SU-DHL-6 (cell line): Measurements from ENCODE around the gene CYP4F12.

ENCODE experiments used
- H2AFZ ChIP-seq: fragments of 200-600 bp; sonication (generic); 2 replicates; pipeline ENCODE4 v1.6.1; 2014; ENCODE audit warnings: low read depth, mild to moderate bottlenecking, moderate library complexity, mixed read lengths, antibody characterized with exemption, low read length; ENCODE audit not compliant: severe bottlenecking
- H3F3A ChIP-seq: fragments of 200-600 bp; shearing (Covaris generic); 2 replicates; pipeline ENCODE4 v1.6.0; 2016; ENCODE audit warnings: antibody characterized with exemption, mild to moderate bottlenecking; ENCODE audit not compliant: insufficient read depth
- H3K27ac ChIP-seq: fragments of 200-600 bp; sonication (generic); 2 replicates; pipeline ENCODE4 v1.5.1; 2016; ENCODE audit warnings: low read depth, mild to moderate bottlenecking, low read length, moderate library complexity, mixed read lengths
- H3K27me3 ChIP-seq: fragments of 200-600 bp; sonication (generic), shearing (Covaris generic); 2 replicates; pipeline ENCODE4 v1.6.0; 2014; ENCODE audit warnings: mild to moderate bottlenecking, low read length
- H3K36me3 ChIP-seq: fragments of 200-600 bp; sonication (generic); 2 replicates; pipeline ENCODE4 v1.6.1; 2014; ENCODE audit warnings: mild to moderate bottlenecking, low read length, mixed read lengths
- H3K4me2 ChIP-seq: fragments of 300-600, 200-600 bp; shearing (Covaris generic), sonication (generic); 2 replicates; pipeline ENCODE4 v1.6.0; 2014; ENCODE audit warnings: low read length, low read depth, mild to moderate bottlenecking; ENCODE audit not compliant: poor library complexity, severe bottlenecking
- H3K4me3 ChIP-seq: fragments of 200-600 bp; sonication (generic); 2 replicates; pipeline ENCODE4 v1.5.1; 2014; ENCODE audit warnings: antibody characterized with exemption, low read length, mild to moderate bottlenecking, mixed read lengths; ENCODE audit not compliant: insufficient read depth, poor library complexity, severe bottlenecking
- H3K79me2 ChIP-seq: fragments of 200-600 bp; sonication (generic); 2 replicates; pipeline ENCODE4 v1.6.1; 2014; ENCODE audit warnings: mild to moderate bottlenecking, low read length, moderate library complexity; ENCODE audit not compliant: insufficient read depth
- H3K9ac ChIP-seq: fragments of 200-600 bp; sonication (generic); 2 replicates; pipeline ENCODE4 v1.7.0; 2014; ENCODE audit warnings: mild to moderate bottlenecking, low read length
- H3K9me2 ChIP-seq: fragments of 200-600 bp; sonication (generic); replicated peaks from 2 replicates; pipeline ENCODE4 v1.6.1; 2014; ENCODE audit warnings: low read length; ENCODE audit not compliant: insufficient read depth
- H3K9me3 ChIP-seq: fragments of 200-600 bp; sonication (generic); 2 replicates; pipeline ENCODE4 v1.6.1; 2014; ENCODE audit warnings: low read length, mixed read lengths; ENCODE audit not compliant: insufficient read depth
- H4K20me1 ChIP-seq: fragments of 200-600 bp; sonication (generic); 2 replicates; pipeline ENCODE4 v1.6.1; 2014; ENCODE audit warnings: low read depth, mild to moderate bottlenecking, antibody characterized with exemption, low read length, moderate library complexity, mixed read lengths
- EZH2phosphoT487 ChIP-seq: fragments of 200-600 bp; sonication (generic), shearing (Covaris generic); conservative IDR thresholded peaks from 2 replicates; pipeline ENCODE4 v1.6.1; 2018; ENCODE audit warnings: mild to moderate bottlenecking, antibody characterized with exemption, low read length, moderate library complexity, mixed read lengths
- TF ChIP-seq, protein P1 (sequence below): fragments of 200-600 bp; sonication (generic); IDR thresholded peaks from one replicate; pipeline ENCODE4 v1.5.1; 2017; ENCODE audit warnings: antibody characterized with exemption, mild to moderate bottlenecking, low read length, moderate library complexity; ENCODE audit not compliant: insufficient read depth, poor library complexity, severe bottlenecking

CYP4F12 gene

DNA sequence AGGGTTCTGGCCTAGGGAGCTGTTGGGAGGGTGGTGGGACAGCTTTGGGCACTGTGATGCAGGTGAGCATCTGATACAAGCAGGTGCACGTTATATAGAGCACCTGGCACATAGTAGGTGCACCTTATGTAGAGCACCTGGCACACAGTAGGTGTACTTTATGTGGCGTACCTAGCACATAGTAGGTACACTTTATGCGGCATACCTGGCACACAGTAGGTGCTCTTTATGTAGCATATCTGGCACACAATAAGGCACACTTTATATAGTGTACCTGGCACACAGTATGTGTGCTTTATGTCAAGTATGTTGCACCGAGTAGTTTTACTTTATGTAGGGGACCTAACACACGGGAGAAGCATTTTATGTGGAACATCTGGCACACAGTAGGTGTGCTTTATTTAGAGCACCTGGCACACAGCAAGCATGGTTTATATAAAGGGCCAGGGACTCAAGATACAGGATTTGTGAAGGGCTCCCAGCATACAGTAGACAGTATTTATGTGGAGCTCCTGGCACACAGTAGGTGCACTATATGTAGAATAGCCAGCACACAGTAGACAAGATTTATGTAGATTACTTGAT lies 1.6 kb upstream of the CYP4F12 start:
- no peaks in the 10 kb centered on the region for H3K27me3 ChIP-seq
- no peak overlapping the region for H3K4me3 ChIP-seq
- H3K36me3 ChIP-seq, result no peaks in the 10 kb centered on the region
- H3K9ac ChIP-seq, result no peak overlapping the region
- no peak overlapping the region for H3K4me2 ChIP-seq
- no peak overlapping the region for H2AFZ ChIP-seq
- no peaks in the 10 kb centered on the region for H3K9me2 ChIP-seq
- no peaks in the 10 kb centered on the region for H3K9me3 ChIP-seq
- no peaks in the 10 kb centered on the region for H4K20me1 ChIP-seq
- no peaks in the 10 kb centered on the region for H3F3A ChIP-seq
- no peaks in the 10 kb centered on the region for H3K79me2 ChIP-seq
- TF ChIP-seq EZH2phosphoT487, result no peak
- TF ChIP-seq, protein P1, sequence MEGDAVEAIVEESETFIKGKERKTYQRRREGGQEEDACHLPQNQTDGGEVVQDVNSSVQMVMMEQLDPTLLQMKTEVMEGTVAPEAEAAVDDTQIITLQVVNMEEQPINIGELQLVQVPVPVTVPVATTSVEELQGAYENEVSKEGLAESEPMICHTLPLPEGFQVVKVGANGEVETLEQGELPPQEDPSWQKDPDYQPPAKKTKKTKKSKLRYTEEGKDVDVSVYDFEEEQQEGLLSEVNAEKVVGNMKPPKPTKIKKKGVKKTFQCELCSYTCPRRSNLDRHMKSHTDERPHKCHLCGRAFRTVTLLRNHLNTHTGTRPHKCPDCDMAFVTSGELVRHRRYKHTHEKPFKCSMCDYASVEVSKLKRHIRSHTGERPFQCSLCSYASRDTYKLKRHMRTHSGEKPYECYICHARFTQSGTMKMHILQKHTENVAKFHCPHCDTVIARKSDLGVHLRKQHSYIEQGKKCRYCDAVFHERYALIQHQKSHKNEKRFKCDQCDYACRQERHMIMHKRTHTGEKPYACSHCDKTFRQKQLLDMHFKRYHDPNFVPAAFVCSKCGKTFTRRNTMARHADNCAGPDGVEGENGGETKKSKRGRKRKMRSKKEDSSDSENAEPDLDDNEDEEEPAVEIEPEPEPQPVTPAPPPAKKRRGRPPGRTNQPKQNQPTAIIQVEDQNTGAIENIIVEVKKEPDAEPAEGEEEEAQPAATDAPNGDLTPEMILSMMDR, result no peak
- H3K27ac ChIP-seq, result no peak overlapping the region

DNA sequence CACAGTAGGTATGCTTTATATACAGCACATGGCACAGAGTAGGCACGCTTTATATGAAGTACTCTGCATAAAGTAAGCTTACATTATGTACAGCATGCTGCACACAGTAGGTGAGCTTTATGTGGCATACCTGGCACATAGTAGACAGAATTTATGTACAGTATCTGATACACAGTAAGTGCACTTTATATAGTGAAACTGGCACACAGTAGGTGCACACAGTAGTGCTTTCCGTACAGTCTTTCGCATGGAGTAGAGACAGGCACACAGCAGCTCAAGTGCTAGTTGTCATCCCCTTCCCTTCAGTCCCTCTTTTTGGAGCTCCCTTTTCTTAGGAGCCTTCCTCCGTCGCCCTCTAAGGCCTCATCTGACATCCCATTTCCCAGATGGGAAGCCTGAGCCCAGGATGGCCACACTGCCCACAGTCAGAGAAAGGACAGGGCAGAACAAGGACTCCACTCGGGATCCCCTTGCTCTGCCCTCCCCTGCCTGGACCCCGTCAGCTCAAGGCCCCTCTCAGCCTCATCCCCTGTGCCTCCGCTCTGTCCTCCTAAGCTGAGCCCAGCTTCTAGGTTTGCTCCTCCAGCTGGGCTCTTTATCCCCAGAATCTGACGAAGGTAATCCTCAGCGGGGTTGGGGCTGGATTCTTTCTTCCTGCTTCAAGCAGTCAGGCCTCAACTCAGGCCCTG lies 852 bp upstream of the CYP4F12 start:
- no peak for TF ChIP-seq EZH2phosphoT487
- TF ChIP-seq, protein P1, result no peak

DNA sequence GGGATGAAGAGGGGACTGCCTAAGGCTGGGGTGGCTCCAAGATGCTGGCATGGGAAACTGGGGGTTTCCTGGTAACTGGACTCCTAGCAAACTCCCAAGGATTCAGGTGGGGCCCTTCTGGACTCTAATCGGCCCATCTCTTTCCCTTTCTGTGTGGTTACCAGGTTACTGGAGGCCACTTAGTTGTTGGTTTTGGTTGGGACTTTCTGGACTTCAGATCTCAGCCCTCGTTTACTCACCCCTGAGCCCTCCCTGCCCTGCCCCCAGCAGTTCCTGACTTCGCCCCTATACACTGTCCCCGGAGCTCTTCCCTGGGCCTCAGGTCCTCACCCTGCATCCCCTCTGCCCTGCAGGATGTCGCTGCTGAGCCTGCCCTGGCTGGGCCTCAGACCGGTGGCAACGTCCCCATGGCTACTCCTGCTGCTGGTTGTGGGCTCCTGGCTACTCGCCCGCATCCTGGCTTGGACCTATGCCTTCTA lies 328 bp downstream of the CYP4F12 start:
- no peaks in the 10 kb centered on the region for H3K9me2 ChIP-seq
- no peaks in the 10 kb centered on the region for H3K36me3 ChIP-seq

More for the DNA sequence above, 852 bp upstream of the CYP4F12 start:
- H3K27me3 ChIP-seq, result no peaks in the 10 kb centered on the region
- H3K36me3 ChIP-seq, result no peaks in the 10 kb centered on the region
- no peak overlapping the region for H3K27ac ChIP-seq
- no peaks in the 10 kb centered on the region for H4K20me1 ChIP-seq
- H2AFZ ChIP-seq, result no peak overlapping the region
- H3K79me2 ChIP-seq, result no peaks in the 10 kb centered on the region
- no peak overlapping the region for H3K9ac ChIP-seq
- no peaks in the 10 kb centered on the region for H3K9me2 ChIP-seq
- H3K4me2 ChIP-seq, result no peak overlapping the region
- no peaks in the 10 kb centered on the region for H3K9me3 ChIP-seq
- no peaks in the 10 kb centered on the region for H3F3A ChIP-seq
- no peak overlapping the region for H3K4me3 ChIP-seq

More for the DNA sequence above, 328 bp downstream of the CYP4F12 start:
- no peaks in the 10 kb centered on the region for H3K9me3 ChIP-seq
- no peaks in the 10 kb centered on the region for H3K27me3 ChIP-seq
- H3F3A ChIP-seq, result no peaks in the 10 kb centered on the region
- TF ChIP-seq EZH2phosphoT487, result no peak
- TF ChIP-seq, protein P1, result no peak
- no peak overlapping the region for H3K27ac ChIP-seq
- no peak overlapping the region for H3K9ac ChIP-seq
- H4K20me1 ChIP-seq, result no peaks in the 10 kb centered on the region
- H2AFZ ChIP-seq, result no peak overlapping the region
- H3K4me3 ChIP-seq, result no peak overlapping the region
- H3K4me2 ChIP-seq, result no peak overlapping the region
- H3K79me2 ChIP-seq, result no peaks in the 10 kb centered on the region
